Erythroblast (primary cell): ENCODE measurements around the gene KCP.

ENCODE experiments used
- GATA1 ChIP-seq: IDR thresholded peaks from 2 replicates; pipeline ENCODE4 v1.6.1; 2011; ENCODE audit warnings: low read depth, mild to moderate bottlenecking, control low read depth, low read length, moderate library complexity
- POLR2A ChIP-seq: IDR thresholded peaks from 2 replicates; pipeline ENCODE4 v1.6.1; 2011; ENCODE audit warnings: mild to moderate bottlenecking, low read length

DNA sequence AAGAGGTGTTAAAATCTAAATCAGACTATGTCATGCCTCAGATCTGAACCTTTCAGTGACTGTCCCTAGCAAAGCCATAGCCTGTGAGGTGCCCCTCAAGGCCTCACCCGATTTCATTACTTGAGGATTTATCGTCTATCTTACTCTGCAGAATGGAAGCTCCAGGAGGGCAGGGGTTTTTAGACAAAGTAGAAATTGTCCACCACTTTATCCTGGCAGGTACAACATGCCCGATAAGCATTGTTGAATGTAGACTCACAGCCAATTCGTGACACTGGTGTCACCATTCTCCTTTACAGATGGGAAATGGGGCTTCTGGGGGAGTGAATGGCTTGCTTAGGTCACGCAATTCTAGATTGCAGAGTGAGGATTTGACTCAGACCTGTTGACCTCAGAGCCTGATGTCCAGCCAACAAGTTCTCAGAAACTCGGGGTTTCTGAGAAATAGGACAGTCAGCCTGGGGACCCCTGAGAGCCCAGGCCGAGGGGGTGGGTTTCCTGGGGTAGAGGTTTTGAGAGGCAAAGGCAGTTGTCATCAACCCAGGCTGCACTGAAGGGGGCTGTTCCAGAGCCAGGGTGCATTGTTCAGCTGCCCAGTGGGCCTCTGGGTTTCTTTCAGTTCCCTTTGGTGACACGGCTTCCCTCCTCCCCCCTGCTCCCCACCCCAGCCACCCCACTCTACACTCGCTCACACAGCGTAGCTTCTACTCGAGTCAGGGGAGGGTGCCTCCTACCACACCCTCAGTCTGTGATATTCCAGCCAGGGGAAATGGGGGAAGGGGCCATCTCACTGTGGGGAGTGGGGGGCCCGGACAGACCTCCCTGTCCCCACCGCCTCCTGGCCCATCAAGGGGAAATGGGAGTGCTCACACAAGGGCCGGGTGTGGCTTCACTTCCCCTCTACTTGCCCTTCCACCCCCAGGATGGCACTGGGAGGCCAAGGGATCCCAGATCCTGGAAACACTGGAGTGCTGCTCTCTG, 24.1 kb upstream of the KCP start:
- TF ChIP-seq POLR2A: no peak
- TF ChIP-seq GATA1: no peak
